ENCODE data around the gene NFKBIB. TPM values are rescaled to one million over a fixed set of nuclear protein-coding genes. Genes with fewer than 3 reads are reported as not detected.

The NFKBIB gene
- total RNA-seq, 2 donors from 2014 or later, result 25.3 to 28.4 TPM

GRCh38 chr19:38888876-38889275, 10.9 kb upstream of the NFKBIB start:
- H3K4me3 ChIP-seq, result no peak overlapping the region
- no peaks in the 10 kb centered on the region for H3K27me3 ChIP-seq (replicated peaks; ENCODE audit: insufficient read depth)
- no peaks in the 10 kb centered on the region for H3K4me1 ChIP-seq (ENCODE audit: control insufficient read depth in 1 of 2, low read depth in 2 of 2)
- peaks cover 24% of the 10 kb centered on the region for H3K36me3 ChIP-seq
- ATAC-seq (ENCODE audit: insufficient number of reproducible peaks, low FRiP score, low read depth), result no peak
- H3K9me3 ChIP-seq, result no peaks in the 10 kb centered on the region
- no peak for DNase-seq (ENCODE audit: low spot score)
- TF ChIP-seq CTCF (IDR thresholded peaks at IDR 0.05), result no peak
- H3K27ac ChIP-seq, result no peak overlapping the region

- TF ChIP-seq CTCF (IDR thresholded peaks at IDR 0.05), result no peak
- Histone ChIP-seq H3K9me3 (no peaks in the 10 kb centered on the region), H3K36me3 (peaks cover 24% of the 10 kb centered on the region), H3K4me1 (ENCODE audit: control insufficient read depth in 1 of 2, low read depth in 2 of 2) (no peaks in the 10 kb centered on the region), H3K4me3 (no peak overlapping the region), H3K27me3 (replicated peaks; ENCODE audit: insufficient read depth) (no peaks in the 10 kb centered on the region), H3K27ac (no peak overlapping the region)
- ATAC-seq (ENCODE audit: insufficient number of reproducible peaks, low FRiP score, low read depth) (no peak), DNase-seq (ENCODE audit: low spot score) (no peak)
These were observed 10.0 kb upstream of the NFKBIB start for GRCh38 chr19:38889803-38890202.

- H3K36me3 ChIP-seq, result peaks cover 24% of the 10 kb centered on the region
- ATAC-seq (ENCODE audit: insufficient number of reproducible peaks, low FRiP score, low read depth) (no peak), DNase-seq (ENCODE audit: low spot score) (no peak)
- H3K27me3 ChIP-seq (replicated peaks; ENCODE audit: insufficient read depth), result no peaks in the 10 kb centered on the region
- H3K4me3 ChIP-seq, result no peak overlapping the region
- H3K9me3 ChIP-seq, result no peaks in the 10 kb centered on the region
- no peak for TF ChIP-seq CTCF (IDR thresholded peaks at IDR 0.05)
- H3K4me1 ChIP-seq (ENCODE audit: control insufficient read depth in 1 of 2, low read depth in 2 of 2), result no peaks in the 10 kb centered on the region
- no peak overlapping the region for H3K27ac ChIP-seq
These were observed 9.1 kb upstream of the NFKBIB start for GRCh38 chr19:38890686-38891085.

- no peaks in the 10 kb centered on the region for H3K4me1 ChIP-seq (ENCODE audit: control insufficient read depth in 1 of 2, low read depth in 2 of 2)
- no peaks in the 10 kb centered on the region for H3K9me3 ChIP-seq
- H3K27ac ChIP-seq, result no peak overlapping the region
- DNase-seq (ENCODE audit: low spot score) (no peak), ATAC-seq (ENCODE audit: insufficient number of reproducible peaks, low FRiP score, low read depth) (no peak)
- H3K27me3 ChIP-seq (replicated peaks; ENCODE audit: insufficient read depth), result no peaks in the 10 kb centered on the region
- peaks cover 24% of the 10 kb centered on the region for H3K36me3 ChIP-seq
- H3K4me3 ChIP-seq, result no peak overlapping the region
- TF ChIP-seq CTCF (IDR thresholded peaks at IDR 0.05), result no peak
These were observed 8.0 kb upstream of the NFKBIB start for GRCh38 chr19:38891771-38892170.

GRCh38 chr19:38892841-38893240, 6.9 kb upstream of the NFKBIB start:
- H3K36me3 ChIP-seq, result peaks cover 24% of the 10 kb centered on the region
- H3K4me3 ChIP-seq, result no peak overlapping the region
- H3K27ac ChIP-seq, result no peak overlapping the region
- no peaks in the 10 kb centered on the region for H3K9me3 ChIP-seq
- DNase-seq (ENCODE audit: low spot score) (no peak), ATAC-seq (ENCODE audit: insufficient number of reproducible peaks, low FRiP score, low read depth) (no peak)
- no peak for TF ChIP-seq CTCF (IDR thresholded peaks at IDR 0.05)
- H3K4me1 ChIP-seq (ENCODE audit: control insufficient read depth in 1 of 2, low read depth in 2 of 2), result peaks cover 1 to 6% of the 10 kb centered on the region in 2 donors
- no peaks in the 10 kb centered on the region for H3K27me3 ChIP-seq (replicated peaks; ENCODE audit: insufficient read depth)

Measured in thoracic aorta (tissue), 2 donors.